ENCODE results near the gene PRKAR1B. TPM values are rescaled to one million over a fixed set of nuclear protein-coding genes. Genes with fewer than 3 reads are reported as not detected.

Gene PRKAR1B
- total and polyA plus RNA-seq, 10 of the 15 experiments (the other 5 are each of a cell fraction or from before 2014, with no cell fraction given), result 1.4 to 45.6 (median 19.3) TPM

- peak; percentile 42; the same call in 1 of the 2 replicates for TF ChIP-seq POLR2AphosphoS2 (IDR thresholded peaks at IDR 0.05; ENCODE audit: low read depth, low read length)
- no peak for TF ChIP-seq ZNF24 (IDR thresholded peaks at IDR 0.05)
- TF ChIP-seq SMAD5 (IDR thresholded peaks at IDR 0.05; ENCODE audit: low read depth), result peak; percentile 51; the same call in 1 of the 2 replicates
- no peak for TF ChIP-seq NFXL1 (IDR thresholded peaks at IDR 0.05; ENCODE audit: borderline replicate concordance)
- TF ChIP-seq FOS (IDR thresholded peaks at IDR 0.05; ENCODE audit: borderline replicate concordance, extremely low read depth, insufficient read length), result no peak
- no peak; the same call in 1 of the 2 replicates for TF ChIP-seq ZNF207 (IDR thresholded peaks at IDR 0.05; ENCODE audit: borderline replicate concordance)
- no peak for TF ChIP-seq JUND (IDR thresholded peaks at IDR 0.05; ENCODE audit: low read depth, low read length)
- TF ChIP-seq, protein P1, sequence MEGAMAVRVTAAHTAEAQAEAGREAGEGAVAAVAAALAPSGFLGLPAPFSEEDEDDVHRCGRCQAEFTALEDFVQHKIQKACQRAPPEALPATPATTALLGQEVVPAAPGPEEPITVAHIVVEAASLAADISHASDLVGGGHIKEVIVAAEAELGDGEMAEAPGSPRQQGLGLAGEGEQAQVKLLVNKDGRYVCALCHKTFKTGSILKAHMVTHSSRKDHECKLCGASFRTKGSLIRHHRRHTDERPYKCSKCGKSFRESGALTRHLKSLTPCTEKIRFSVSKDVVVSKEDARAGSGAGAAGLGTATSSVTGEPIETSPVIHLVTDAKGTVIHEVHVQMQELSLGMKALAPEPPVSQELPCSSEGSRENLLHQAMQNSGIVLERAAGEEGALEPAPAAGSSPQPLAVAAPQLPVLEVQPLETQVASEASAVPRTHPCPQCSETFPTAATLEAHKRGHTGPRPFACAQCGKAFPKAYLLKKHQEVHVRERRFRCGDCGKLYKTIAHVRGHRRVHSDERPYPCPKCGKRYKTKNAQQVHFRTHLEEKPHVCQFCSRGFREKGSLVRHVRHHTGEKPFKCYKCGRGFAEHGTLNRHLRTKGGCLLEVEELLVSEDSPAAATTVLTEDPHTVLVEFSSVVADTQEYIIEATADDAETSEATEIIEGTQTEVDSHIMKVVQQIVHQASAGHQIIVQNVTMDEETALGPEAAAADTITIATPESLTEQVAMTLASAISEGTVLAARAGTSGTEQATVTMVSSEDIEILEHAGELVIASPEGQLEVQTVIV (IDR thresholded peaks at IDR 0.05; ENCODE audit: borderline replicate concordance, partially characterized antibody), result no peak
- TF ChIP-seq ZNF687 (IDR thresholded peaks at IDR 0.05), result peak; percentile 99
- no peak for TF ChIP-seq CEBPB (IDR thresholded peaks at IDR 0.05; ENCODE audit: borderline replicate concordance in 1 of 2, low read depth in 2 of 2, low read length in 2 of 2)
- TF ChIP-seq NR2F1 (conservative IDR thresholded peaks at IDR 0.05), result peak; percentile 79
- TF ChIP-seq NFYA (IDR thresholded peaks at IDR 0.05; ENCODE audit: borderline replicate concordance, low read depth, low read length), result no peak
- TF ChIP-seq HDAC6 (IDR thresholded peaks at IDR 0.05; ENCODE audit: unreplicated experiment), result no peak
- TF ChIP-seq ZBTB33 (IDR thresholded peaks at IDR 0.05), result no peak
- TF ChIP-seq TBL1XR1 (IDR thresholded peaks at IDR 0.05; ENCODE audit: low read depth, low read length), result 0 out of 2 replicates have a peak, but pooled peaks have one; percentile 34
- no peak for TF ChIP-seq SMC3 (IDR thresholded peaks at IDR 0.05; ENCODE audit: borderline replicate concordance, low read length)
- no peak; the same call in 2 of the 3 replicates for TF ChIP-seq POU2F2 (IDR thresholded peaks at IDR 0.05; ENCODE audit: borderline replicate concordance, low read depth, low read length)
- peak; percentile 46 for TF ChIP-seq FOXK2 (IDR thresholded peaks at IDR 0.05)
- TF ChIP-seq CREM (IDR thresholded peaks at IDR 0.05; ENCODE audit: low read depth), result peak; percentile 84
- peak; percentile 80 for TF ChIP-seq TAF1 (IDR thresholded peaks at IDR 0.05; ENCODE audit: borderline replicate concordance, low read depth, low read length)
- TF ChIP-seq ZSCAN29 (IDR thresholded peaks at IDR 0.05), result no peak
- TF ChIP-seq JUNB (IDR thresholded peaks at IDR 0.05), result peak; percentile 44; the same call in 1 of the 2 replicates
Observed at GRCh38 chr7:604001-604883, 122.8 kb downstream of the PRKAR1B start (continued).

Data from GM12878 (cell line).